ENCODE data around the gene FNDC3A. TPM values are rescaled to one million over a fixed set of nuclear protein-coding genes. Genes with fewer than 3 reads are reported as not detected.
A peak's percentile ranks its signal among the peaks of the same experiment; 100 is the strongest.
"Not testable (repeated sequence)": the region's sequence is repeated elsewhere in the genome, so short reads cannot be mapped to it uniquely, and the experiment has no call there.

FNDC3A gene
- total RNA-seq, 1 experiment from 2014 or later: 34.2 TPM

DNA sequence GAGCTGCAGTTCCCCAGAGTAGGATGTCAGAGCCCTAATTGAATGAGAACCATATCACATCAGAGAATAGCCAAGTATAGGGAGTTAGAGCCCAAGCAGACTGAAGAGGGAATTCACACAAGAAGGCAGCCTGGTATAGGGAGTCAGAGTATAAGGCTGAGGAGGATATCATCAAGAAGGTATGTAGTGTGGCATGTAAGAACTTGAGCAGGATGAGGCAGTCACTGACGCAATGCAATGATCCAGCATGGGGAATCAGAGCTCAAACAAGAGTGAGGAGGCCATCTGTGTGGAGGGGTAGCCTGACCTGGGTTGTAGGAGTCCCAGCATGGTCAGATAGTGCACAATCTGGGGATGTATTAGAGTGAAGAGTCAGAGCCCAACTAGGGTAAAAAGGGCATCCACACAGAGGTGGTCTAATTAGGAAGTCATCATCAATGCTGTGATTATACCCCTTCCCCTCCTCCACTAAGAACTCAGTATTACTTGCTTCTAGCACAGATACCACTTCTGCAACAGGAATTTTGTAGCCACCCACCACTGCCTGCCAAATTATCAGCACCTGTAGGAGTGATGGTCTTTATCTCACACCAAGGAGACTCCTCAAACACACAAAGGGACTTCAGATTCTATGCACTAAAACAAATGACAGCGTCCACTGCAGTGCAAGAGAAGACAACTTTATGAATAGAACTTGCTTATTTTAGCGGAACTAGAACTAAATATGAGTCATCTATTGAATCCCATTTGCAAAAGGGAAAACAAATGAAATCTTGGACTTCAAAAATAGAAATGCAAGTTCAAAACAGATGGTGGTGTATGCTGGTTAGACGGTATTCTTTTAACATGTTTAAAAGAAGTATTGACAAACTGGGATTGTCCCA, 107.2 kb downstream of the FNDC3A start:
- no peak for DNase-seq (ENCODE audit: low read depth)

DNA sequence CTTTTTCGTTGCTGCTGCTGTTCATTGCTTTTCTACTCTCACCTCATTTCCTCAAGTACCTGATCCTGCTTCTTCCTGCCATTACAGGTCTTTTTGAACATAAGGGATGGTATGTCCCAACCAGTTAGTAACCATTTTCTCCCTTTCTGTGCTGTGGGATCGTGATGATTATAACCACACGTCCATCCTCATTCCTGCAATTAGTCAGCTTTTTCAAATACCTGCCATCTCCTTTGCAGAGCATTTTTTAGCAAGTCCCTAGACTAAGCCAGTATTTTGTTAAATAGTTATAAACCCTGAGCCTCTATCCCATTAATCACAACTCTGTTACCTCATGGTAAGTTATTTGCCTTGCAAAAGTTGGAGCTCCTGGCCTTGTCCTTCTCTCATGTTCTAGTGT, 109.2 kb downstream of the FNDC3A start:
- DNase-seq (ENCODE audit: low read depth): no peak

DNA sequence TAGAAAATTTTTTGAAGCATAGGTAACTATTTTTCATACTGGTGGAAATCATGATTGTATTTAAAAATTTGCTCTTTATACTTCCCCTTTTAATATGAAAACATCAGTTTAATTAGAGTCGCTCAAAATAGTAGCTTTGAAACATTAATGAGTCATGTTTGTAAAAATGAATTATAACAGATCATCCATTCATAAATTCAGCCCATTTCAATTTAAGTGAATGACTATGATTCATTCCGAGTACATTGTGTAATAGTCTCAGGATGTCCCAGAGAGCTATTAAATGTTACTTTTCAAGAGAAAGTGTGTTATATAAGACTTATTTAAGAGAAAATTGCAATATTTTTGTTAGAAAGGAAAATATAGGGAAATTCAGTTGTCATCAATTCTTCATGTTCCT, 111.0 kb downstream of the FNDC3A start:
- no peak for DNase-seq (ENCODE audit: low read depth)

DNA sequence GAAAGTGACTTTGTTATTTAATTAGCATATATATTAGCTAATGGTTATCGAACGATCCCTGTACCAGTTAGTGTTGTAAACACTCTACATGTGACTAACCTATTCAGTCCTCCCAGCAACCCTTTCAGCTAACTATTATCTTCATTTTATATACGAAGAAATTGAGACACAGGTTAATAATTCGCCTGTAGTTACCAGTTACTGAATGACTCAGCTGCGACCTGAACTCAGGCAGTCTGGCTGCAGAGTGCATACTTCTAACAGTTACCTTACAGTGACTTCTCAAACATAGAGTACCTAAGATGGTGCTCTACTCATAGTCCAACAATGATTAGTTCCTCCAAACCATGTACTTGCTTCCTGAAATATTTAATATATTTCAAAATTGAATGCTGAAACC, 117.7 kb downstream of the FNDC3A start:
- no peak for DNase-seq (ENCODE audit: low read depth)

DNA sequence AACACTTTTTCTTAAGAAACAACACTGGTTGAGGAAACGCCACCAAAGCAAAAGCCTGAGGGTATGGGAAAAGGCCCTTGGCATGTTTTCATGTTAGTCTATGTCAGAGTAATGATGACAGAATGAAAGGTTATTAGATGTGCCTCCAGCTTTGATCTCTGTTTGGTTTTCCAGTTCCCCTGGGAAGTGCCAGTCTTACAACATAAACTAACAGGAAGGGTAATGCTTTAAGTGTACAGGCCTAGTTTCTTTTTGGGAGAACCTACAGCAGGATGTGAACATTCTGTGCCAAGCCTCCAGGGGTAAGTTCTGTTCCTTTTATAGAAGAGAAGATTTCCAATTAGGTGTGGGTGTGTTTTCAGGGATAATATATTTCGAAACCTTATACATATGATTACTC, 121.7 kb downstream of the FNDC3A start:
- peak; percentile 51 for DNase-seq (ENCODE audit: low read depth)

DNA sequence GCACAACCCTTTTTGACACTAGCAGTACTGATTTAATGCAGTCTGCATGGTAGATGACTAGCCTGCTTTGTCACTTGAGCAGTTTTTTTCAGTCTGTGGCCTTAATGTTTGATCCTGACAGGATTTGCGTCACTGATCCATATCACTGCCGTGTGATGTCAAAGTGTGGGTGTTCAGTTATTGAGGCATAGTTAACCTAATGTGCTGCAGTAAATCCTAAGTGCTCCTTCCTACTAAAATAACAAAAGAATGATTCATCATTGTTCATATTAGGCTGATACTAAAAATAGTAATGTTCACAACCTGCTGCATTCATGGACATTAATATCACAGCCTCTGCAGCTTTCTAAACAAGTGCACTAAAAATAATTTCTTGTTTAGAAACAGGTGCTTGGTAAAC, 122.5 kb downstream of the FNDC3A start:
- DNase-seq (ENCODE audit: low read depth): peak; percentile 48

DNA sequence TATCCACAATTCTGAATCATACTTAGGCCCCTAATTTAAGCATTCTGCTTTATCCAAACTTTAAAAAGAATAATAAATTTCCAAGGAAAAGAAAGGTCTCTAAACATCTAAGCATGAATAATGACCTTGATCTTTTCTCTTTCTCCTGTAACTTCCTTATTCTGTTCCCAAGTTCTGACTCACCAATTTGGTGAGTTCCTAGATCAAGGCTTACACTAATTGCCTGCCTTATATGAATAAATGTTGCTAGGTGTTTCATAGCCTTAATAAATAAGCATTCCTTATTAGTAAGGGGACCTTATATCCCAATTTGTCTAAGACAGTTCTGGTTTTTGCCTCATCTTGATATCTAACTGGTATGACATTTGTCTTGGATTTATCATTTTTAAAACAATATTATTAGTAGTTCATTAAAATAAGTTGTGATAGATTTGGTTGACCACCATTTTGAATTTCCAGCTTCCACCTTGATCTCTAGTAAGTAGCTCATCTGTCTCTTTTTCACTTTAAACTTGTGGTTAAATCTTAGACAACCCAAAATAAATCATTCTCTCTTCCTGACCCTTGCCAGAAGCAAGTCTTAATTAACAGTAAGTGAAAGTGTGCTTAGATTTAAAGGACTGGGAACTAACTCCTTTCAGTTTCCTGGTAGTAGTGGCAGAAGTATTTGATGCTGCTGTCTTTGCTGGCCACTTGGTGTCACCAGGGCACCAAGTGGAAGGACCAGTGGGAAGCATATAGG, 123.2 kb downstream of the FNDC3A start:
- DNase-seq (ENCODE audit: low read depth): peak; percentile 4

DNA sequence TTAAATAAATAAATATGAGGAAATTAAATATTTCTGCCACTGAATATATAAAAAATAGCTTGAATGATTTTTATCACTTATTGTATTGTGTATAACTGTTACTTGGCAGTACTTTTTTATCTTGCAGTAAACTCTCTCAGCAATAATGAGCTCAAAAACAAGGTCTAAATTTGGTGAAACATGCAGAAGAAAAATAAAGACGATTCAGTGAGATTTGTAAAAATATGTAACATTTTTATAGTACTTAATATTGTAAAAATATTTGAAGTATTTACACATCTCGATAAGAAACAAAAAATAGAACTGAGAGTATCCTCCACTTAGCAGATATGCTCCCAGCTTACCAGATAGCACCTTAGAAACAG, 123.8 kb downstream of the FNDC3A start:
- DNase-seq (ENCODE audit: low read depth): no peak

DNA sequence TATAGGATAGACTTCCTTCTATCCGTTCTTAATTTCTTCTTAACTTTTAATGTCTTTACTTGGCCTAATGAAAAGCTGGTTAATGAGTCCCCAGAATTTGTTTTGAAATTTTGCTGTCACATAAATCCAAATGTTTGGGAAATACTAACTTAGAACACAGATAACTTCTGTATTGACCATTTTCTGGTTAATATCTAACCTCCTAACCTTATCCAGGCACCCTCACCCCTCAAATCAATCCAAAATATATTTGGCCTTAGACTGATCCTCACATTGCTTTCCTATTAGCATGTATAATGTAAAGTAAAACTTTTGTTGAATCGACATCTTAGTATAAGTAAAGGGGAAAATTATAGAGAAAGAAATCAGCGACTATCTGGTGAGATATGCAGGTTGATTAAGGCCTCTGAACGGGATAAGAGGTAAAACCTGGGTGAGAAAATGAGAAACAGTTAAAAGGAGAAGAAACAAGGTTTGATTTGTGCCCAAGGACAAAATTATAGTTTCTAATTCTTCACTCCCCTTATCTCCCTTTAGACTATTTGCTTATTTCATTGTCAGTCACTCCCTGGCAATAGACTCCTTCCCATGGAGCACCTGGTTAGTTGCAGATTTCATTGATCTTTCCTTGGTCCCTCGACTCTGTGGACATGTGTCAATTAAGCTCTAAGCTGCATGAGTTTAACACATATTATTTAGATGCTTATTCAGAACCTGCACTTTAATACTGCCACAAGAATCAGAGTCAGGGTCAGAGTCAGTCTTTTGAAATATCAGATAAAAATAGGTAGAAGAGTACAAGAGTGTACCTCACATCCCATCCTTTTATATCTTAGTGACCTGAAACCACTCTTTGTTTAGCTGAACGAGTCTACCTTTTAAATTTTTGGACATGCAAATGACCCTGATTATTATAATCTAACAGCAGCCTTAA, 125.2 kb downstream of the FNDC3A start:
- DNase-seq (ENCODE audit: low read depth): no peak

DNA sequence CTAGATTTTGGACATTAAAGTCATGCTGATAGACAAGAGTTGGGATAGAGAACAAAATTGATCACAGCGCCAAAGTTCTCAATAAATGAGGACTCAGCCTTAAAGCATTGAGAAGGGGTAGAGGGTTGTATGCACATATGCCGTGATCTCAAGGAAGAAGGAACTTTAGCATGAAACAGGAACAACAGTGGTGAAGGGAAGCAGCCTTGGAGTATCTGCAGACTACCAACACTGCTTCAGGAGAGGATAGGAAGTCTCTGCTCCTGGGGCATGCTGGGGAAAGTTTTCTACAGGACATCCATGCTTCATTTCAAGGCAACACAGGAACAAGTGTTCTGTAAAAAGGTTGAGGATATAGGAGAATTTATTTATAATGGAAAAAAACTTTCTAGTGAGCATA, 132.5 kb downstream of the FNDC3A start:
- no peak for DNase-seq (ENCODE audit: low read depth)

DNA sequence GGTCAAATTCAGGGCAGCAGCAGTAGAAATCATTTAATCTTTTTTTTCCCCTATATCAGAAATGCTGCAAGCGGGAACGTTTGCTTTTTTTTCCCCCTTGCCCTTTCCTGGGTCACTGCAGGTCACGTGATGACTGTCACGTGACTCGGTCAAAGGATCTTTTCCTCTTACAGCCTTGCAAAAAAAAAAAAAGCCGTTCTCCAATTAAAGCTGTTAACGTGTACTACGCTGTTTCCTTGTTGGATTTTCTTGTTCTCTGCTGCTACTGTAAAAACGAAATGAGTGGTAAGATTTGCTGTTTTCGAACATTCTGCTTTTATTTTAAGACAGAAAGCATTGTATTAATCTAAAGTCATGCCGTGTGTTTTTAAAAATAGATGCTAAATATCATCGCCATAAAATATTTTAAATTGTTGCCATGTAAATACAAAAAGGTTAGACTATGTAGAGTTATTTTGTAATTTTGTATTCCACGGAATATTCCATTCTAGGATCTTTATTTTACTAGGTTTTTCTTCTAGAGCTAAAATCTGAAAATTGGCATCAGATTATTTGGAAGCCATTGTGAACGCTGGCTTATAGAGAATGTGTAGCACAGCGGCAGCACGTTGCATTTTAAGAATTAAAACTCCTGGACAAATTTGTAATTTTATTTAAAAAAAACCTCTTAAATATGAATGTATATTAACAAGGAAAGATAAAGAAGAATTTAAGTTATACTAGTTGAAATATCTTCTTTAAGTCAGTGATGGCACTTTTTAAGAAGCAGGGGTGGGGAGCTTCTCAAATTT, 134.6 kb downstream of the FNDC3A start:
- peak; percentile 84 for DNase-seq (ENCODE audit: low read depth)

DNA sequence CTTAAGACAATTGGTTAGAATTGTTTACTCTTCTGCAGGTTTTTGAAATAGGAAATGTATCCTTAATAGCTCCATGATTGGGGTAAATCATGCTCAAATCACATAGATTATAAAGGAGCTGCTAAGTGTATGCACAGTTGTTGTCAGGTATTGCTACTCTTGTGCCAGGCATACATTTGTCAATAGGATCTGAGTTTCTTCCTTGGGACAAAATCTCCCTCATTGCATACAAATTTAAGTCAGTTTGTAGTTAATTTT, 135.1 kb downstream of the FNDC3A start:
- DNase-seq (ENCODE audit: low read depth): no peak

DNA sequence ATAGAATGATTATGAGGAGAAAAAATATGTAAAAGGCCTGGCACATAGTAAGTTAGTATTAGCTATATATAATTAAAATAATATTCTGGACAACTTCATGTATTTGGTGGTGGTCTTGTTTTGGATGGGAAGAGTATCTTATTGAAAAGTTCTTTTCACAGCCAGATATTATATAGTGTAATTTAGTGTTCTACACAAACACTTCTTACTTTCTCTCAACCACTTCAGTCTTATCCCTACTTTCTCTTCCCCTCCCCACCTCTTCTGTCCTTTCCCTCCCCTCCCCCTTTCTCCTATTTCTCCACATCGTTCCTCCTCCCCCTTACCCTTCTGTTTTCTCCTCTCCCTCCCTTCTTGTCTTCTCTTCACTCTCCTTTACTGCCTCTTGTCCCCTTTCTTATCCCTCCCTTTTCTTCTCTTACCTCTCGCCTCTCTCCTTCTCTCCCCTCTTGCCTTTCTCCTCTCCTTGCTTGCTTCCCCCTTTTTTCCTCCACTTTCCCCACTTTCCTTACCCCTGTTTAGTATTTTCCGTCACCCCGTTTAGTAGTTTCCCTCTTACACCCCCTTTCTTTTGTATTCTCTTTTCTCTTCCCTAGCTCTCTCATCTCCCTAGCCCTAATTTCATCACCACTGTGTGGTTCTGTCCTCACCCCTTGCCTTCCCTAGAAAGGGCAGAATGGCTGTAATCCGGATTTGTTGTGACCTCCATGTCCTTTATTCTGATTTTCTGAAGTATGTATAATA, 137.2 kb downstream of the FNDC3A start:
- DNase-seq (ENCODE audit: low read depth): peak; percentile 23

DNA sequence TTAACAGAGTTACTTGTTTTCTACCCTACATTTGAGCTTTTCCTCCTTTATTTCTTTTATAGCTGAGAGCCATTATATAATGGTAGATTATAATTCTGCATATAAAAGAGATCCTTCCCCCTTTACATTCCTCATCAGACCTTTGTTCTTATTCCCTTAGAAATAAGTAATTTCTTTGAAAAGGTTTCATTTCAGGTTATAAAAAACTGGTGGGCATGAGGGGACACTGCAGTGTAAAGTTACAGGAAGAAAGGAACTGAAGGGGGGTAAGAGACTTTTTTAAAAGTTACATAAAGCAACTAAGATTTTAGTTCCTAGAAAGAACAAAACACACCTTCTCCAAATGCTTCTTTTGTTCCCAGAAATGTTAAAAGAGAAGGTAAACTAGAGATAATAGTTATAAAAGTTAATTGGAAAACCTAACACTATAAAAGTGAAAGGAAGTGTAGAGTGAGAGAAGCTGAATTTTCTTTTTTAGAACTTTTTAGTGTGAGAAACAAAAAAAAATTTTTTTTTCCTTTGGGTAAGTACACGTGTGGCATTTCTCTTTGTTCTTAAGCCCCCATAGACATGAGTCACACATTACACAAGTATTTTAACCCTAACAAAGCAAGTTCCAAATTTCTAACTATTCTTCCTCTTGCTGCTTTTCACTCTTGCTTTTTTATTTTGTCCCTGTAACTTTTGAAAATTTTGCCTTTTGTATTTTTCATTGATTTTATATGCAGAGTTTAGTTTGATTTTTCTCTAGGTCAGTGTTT, 138.0 kb downstream of the FNDC3A start:
- DNase-seq (ENCODE audit: low read depth): peak; percentile 36

DNA sequence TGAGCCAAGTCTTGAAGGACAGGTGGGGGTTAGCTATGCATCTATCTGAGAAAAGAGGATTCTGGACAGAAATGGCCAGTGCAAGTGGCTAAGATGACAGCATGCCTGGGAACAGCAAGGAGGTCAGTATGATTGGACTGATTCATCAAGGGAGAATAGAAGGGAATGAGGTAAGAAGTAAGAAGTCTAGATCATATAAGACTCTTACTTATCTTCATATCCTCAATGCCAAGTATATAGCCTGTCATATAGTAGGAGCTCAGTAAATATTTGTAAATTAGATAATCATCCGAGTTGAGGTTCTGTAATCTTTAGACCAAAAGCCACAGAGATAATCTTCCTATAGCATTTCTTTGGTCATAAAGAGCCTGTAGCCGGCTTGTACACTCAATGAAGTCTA, 141.2 kb downstream of the FNDC3A start:
- DNase-seq (ENCODE audit: low read depth): no peak

DNA sequence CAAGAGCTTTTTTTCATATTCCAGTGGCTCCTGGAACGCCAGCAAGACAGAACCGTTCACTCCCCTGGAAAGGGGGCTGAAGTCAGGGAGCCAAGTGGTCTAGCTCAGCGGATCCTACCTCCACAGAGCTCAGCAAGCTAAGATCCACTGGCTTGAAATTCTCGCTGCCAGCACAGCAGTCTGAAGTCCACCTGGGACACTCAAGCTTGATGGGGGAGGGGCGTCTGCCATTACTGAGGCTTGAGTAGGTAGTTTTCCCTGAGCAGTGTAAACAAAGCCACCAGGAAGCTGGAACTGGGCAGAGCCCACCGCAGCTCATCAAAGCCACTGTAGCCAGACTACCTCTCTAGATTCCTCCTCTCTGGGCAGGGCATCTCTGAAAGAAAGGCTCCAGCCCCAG, 142.7 kb downstream of the FNDC3A start:
- DNase-seq (ENCODE audit: low read depth): not testable (repeated sequence)

DNA sequence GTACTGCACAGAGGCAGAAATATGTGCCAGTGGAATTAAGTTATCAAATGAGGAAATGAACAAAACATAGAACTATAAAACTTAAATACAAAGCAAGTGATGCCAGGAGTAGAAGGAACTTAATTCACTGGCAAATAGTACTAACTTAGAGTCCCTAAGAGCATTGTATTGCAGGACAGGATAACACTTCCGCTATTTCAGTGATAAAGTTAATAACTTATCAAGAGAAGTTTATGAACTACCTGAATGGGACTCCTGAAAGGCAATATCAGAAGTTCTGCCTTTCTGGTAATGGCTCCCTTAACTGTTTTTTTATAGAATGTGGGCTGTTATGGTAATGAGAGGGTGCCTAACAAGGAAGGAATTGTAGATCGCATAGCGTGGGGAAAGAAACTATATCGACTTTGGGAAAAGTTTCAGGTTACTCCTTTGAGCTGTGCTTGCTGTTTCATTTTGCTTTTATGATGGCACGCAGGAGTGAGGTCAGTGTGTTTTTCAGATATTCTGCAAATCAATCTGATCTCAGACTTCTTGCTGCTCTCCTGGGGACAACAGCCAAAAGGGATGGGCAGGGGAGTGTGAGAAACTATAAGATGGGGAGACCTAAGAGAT, 149.1 kb downstream of the FNDC3A start:
- DNase-seq (ENCODE audit: low read depth): no peak

DNA sequence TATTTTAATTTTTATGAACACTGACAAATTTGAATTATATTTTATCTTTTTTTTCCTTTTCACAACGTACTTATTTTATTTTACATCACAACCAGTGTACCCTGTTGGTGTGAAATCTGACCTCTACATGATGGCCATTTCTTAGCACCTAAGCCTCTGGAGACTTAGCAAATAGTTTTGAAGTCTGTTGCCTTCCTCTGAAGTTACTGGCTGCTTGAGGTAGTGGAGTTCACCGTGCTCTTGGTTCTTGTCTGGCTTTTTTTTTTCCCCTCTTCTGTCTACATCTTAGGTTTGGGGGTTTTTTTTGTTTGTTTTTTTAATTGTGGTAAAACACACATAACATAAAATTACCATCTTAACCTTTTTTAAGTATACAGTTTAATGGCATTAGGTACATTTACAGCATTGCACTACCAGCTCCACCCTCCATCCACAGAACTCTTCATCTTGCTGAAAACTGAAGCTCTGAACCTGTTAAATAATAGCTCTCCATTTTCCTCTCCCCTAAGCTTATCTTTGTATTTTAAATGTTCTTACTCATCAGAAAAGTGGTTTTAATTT, 150.3 kb downstream of the FNDC3A start:
- DNase-seq (ENCODE audit: low read depth): no peak

DNA sequence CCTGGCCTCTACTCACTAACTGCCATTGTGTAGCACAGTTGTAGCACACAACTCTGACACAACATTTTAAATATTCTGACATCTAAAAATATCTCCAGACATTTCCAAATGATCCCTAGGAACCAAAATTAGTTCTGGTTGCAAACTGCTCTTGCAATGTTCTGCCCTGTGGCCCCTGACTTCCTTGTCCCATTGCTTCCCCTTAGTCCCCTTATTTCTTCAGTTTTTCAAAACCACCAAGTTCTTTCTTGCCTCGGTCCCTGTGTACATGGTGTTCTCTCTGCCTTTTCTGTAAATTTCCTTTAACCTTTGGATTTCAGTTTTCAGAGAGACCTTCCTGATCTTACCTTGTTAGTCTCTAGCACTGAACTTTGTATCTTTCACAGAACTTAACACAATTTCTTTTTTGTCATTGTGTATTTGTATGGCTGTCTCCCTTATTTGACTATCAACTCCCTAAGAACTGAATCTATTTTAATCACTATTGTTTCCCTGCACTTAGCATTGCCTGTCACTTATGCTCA, 156.8 kb downstream of the FNDC3A start:
- DNase-seq (ENCODE audit: low read depth): no peak

Measured in Daoy (cell line).